Measurements from ENCODE around the gene ACRV1.

- TF ChIP-seq, protein P1, sequence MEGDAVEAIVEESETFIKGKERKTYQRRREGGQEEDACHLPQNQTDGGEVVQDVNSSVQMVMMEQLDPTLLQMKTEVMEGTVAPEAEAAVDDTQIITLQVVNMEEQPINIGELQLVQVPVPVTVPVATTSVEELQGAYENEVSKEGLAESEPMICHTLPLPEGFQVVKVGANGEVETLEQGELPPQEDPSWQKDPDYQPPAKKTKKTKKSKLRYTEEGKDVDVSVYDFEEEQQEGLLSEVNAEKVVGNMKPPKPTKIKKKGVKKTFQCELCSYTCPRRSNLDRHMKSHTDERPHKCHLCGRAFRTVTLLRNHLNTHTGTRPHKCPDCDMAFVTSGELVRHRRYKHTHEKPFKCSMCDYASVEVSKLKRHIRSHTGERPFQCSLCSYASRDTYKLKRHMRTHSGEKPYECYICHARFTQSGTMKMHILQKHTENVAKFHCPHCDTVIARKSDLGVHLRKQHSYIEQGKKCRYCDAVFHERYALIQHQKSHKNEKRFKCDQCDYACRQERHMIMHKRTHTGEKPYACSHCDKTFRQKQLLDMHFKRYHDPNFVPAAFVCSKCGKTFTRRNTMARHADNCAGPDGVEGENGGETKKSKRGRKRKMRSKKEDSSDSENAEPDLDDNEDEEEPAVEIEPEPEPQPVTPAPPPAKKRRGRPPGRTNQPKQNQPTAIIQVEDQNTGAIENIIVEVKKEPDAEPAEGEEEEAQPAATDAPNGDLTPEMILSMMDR (conservative IDR thresholded peaks at IDR 0.05 in 1 of 2, IDR thresholded peaks at IDR 0.05 in 1 of 2; ENCODE audit: low read depth in 1 of 2, low read length in 2 of 2) = no peak
- no peak for TF ChIP-seq EZH2 (IDR thresholded peaks at IDR 0.05; ENCODE audit: low read length, missing control alignments)
These were observed 13.5 kb downstream of the ACRV1 start for GRCh38 chr11:125667151-125667550.
